ENCODE measurements around the gene GRB7.

The GRB7 gene

DNA sequence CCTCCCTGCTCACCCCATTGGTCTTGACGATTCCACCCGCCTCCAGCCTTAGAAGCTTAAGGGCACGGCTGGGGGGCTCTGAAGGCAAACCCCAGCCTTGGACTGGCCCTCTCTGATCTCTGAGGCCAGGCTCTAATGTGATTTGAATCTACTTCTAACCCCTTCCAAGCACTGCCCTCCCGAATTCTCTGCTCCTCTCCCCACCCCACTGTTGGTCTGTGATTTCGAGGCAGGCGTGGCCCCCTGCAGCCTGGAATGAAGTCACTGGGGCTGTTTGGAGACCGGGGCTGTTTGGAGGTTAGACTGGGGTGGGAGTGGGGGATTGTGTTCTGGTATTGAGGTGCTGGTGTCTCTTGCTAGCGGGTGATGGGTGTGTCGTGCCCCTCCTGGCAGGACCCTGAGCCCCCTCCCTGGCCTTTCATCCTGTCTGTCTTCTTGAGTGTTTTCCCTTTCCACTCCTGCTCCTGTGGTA is 2.2 kb downstream of the GRB7 start:
- Histone ChIP-seq H3K4me1 (ENCODE audit: control insufficient read depth in 1 of 2, insufficient read depth in 1 of 2, low read depth in 1 of 2, low read length in 1 of 2) (peaks cover 3 to 20% of the 10 kb centered on the region in 2 experiments), H3K27me3 (peaks cover 99% of the 10 kb centered on the region), H3K27ac (no peak overlapping the region), H3K36me3 (no peaks in the 10 kb centered on the region), H3K9me3 (no peaks in the 10 kb centered on the region), H3K4me3 (ENCODE audit: low read depth in 1 of 2, low read length in 1 of 2) (no peak overlapping the region)
- TF ChIP-seq, protein P1, sequence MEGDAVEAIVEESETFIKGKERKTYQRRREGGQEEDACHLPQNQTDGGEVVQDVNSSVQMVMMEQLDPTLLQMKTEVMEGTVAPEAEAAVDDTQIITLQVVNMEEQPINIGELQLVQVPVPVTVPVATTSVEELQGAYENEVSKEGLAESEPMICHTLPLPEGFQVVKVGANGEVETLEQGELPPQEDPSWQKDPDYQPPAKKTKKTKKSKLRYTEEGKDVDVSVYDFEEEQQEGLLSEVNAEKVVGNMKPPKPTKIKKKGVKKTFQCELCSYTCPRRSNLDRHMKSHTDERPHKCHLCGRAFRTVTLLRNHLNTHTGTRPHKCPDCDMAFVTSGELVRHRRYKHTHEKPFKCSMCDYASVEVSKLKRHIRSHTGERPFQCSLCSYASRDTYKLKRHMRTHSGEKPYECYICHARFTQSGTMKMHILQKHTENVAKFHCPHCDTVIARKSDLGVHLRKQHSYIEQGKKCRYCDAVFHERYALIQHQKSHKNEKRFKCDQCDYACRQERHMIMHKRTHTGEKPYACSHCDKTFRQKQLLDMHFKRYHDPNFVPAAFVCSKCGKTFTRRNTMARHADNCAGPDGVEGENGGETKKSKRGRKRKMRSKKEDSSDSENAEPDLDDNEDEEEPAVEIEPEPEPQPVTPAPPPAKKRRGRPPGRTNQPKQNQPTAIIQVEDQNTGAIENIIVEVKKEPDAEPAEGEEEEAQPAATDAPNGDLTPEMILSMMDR (IDR thresholded peaks at IDR 0.05): no peak

DNA sequence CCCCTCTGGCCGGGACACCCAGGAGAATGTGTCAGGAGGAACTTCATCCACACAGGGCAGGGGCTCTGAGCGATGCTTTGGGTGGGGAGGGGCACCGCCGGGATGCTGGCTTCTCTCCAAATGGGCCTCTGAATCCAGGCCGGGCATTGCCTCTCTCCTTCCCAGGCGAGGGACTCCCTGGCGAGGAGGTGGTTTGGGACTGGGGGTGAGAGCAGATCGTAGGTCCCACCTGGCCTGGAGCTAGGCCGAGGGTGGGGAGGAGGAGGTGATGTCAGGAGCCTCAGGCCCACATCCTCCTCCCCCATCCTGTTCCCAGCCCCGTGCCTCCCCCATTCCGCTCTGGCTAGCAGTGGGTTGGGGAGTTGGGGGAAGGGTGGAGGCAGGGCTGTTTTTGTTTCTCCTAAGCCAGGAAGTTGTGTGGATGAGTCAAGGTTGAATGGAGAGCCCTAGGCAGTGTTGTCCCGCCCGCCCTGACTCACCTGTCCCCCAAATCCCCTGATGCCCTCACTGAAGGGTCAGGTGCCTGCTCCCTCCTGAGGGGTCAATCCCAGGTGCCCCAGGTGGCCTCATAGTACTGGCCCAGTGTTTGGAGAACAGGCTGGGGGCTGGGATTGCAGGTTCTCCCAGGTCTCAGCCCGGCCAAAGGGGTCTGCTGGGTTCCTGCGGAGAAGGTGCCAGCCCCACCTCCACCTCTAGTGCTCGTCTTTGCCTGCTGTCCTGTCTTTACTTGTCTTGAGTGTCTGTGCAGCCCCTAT is 2.8 kb downstream of the GRB7 start:
- peaks cover 3 to 20% of the 10 kb centered on the region in 2 experiments for H3K4me1 ChIP-seq (ENCODE audit: control insufficient read depth in 1 of 2, insufficient read depth in 1 of 2, low read depth in 1 of 2, low read length in 1 of 2)
- H3K27me3 ChIP-seq: peaks cover 96% of the 10 kb centered on the region
- H3K4me3 ChIP-seq (ENCODE audit: low read depth in 1 of 2, low read length in 1 of 2): no peak overlapping the region
- no peaks in the 10 kb centered on the region for H3K9me3 ChIP-seq
- H3K27ac ChIP-seq: no peak overlapping the region
- TF ChIP-seq, protein P1 (IDR thresholded peaks at IDR 0.05): no peak
- no peaks in the 10 kb centered on the region for H3K36me3 ChIP-seq

DNA sequence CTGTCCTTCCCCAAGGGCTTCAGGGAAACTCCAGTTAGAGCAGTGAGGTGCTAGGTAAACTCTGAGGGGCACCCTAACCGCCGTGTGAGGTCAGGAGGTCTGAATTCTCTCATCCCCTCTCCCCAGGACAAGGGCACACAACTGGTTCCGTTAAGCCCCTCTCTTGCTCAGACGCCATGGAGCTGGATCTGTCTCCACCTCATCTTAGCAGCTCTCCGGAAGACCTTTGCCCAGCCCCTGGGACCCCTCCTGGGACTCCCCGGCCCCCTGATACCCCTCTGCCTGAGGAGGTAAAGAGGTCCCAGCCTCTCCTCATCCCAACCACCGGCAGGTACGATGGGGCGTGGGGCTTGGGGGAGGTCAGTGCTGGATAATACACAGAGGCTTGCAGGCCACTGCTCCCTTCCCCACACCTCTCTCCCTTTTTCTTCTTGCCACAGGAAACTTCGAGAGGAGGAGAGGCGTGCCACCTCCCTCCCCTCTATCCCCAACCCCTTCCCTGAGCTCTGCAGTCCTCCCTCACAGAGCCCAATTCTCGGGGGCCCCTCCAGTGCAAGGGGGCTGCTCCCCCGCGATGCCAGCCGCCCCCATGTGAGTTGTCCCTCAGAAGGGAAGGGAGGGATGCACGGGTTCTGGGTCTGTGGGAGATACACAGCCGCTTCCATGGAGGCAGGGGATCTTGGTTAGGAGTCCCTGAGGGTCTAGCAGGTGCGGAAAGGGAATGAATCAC is 4.6 kb downstream of the GRB7 start:
- H3K9me3 ChIP-seq: no peaks in the 10 kb centered on the region
- H3K36me3 ChIP-seq: no peaks in the 10 kb centered on the region
- TF ChIP-seq, protein P1 (IDR thresholded peaks at IDR 0.05): no peak
- no peak overlapping the region for H3K4me3 ChIP-seq (ENCODE audit: low read depth in 1 of 2, low read length in 1 of 2)
- peaks cover 78% of the 10 kb centered on the region for H3K27me3 ChIP-seq
- H3K4me1 ChIP-seq (ENCODE audit: control insufficient read depth in 1 of 2, insufficient read depth in 1 of 2, low read depth in 1 of 2, low read length in 1 of 2): peaks cover 3 to 20% of the 10 kb centered on the region in 2 experiments
- H3K27ac ChIP-seq: no peak overlapping the region

DNA sequence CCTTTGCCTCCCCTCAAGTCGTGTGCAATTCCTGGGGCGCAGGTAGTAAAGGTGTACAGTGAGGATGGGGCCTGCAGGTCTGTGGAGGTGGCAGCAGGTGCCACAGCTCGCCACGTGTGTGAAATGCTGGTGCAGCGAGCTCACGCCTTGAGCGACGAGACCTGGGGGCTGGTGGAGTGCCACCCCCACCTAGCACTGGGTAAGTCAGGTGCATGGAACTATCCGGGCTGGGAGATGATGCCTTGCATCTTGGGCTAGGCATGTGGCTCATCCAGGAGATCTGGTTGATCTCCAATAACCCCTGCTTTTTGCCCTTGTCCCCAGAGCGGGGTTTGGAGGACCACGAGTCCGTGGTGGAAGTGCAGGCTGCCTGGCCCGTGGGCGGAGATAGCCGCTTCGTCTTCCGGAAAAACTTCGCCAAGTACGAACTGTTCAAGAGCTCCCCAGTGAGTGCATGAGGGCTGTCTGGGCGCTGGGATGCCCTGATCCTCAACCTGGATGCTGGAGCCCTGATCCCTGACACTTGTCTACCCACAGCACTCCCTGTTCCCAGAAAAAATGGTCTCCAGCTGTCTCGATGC is 5.2 kb downstream of the GRB7 start:
- Histone ChIP-seq H3K4me3 (ENCODE audit: low read depth in 1 of 2, low read length in 1 of 2) (no peak overlapping the region), H3K4me1 (ENCODE audit: control insufficient read depth in 1 of 2, insufficient read depth in 1 of 2, low read depth in 1 of 2, low read length in 1 of 2) (peaks cover 0 to 16% of the 10 kb centered on the region in 2 experiments), H3K27ac (no peak overlapping the region), H3K27me3 (peaks cover 75% of the 10 kb centered on the region), H3K36me3 (no peaks in the 10 kb centered on the region), H3K9me3 (no peaks in the 10 kb centered on the region)
- TF ChIP-seq, protein P1 (IDR thresholded peaks at IDR 0.05): no peak

DNA sequence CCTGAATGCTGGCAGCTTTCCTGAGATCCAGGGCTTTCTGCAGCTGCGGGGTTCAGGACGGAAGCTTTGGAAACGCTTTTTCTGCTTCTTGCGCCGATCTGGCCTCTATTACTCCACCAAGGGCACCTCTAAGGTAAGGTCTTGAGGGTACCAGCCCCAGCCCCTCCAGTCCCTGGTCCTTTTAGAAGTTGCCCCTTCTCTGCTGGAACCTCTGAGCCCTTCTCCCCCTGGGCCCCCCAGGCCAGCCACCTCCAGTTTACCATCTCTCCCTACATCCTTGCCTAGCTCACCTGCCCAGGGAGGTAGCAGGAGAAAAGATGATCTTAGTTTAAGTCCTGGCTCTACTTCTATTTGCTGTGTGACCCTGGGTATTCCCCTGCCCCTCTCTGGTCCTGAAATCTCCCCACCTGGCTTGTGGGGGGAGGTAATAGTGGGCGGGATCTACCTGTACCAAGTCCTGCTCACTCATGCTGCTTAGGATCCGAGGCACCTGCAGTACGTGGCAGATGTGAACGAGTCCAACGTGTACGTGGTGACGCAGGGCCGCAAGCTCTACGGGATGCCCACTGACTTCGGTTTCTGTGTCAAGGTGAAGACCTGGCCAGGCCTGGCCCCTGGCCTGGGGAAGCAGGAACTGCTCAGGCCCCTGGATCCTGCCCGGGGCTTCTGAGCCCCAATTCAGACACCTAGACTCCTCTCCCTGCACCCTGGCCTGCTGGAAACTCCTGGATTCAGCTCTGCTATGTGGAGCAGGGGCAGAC is 6.5 kb downstream of the GRB7 start:
- H3K27ac ChIP-seq: no peak overlapping the region
- TF ChIP-seq, protein P1 (IDR thresholded peaks at IDR 0.05): no peak
- H3K4me3 ChIP-seq (ENCODE audit: low read depth in 1 of 2, low read length in 1 of 2): no peak overlapping the region
- H3K27me3 ChIP-seq: peaks cover 75% of the 10 kb centered on the region
- H3K9me3 ChIP-seq: no peaks in the 10 kb centered on the region
- no peaks in the 10 kb centered on the region for H3K36me3 ChIP-seq
- H3K4me1 ChIP-seq (ENCODE audit: control insufficient read depth in 1 of 2, insufficient read depth in 1 of 2, low read depth in 1 of 2, low read length in 1 of 2): peaks cover 0 to 4% of the 10 kb centered on the region in 2 experiments

Measured in neutrophil (primary cell).